ENCODE measurements around the gene C4orf54.

- TF ChIP-seq CTCF (IDR thresholded peaks at IDR 0.05 in 8 of 11, conservative IDR thresholded peaks at IDR 0.05 in 3 of 11): no peak
- TF ChIP-seq POLR2AphosphoS5 (IDR thresholded peaks at IDR 0.05): no peak
Measured at GRCh38 chr4:99649778-99650177, 7.8 kb downstream of the C4orf54 start.
